HCT116 (cell line): ENCODE data around the gene SLC16A10. TPM values are rescaled to one million over a fixed set of nuclear protein-coding genes. Genes with fewer than 3 reads are reported as not detected.

Source experiments
- ATAC-seq: fragments of 200-7000 bp; cut with Tn5 transposase; 2 replicates; pipeline ENCODE4 v1.9.1; 2020; ENCODE audit warnings: mild to moderate bottlenecking, moderate library complexity
- BruUV-seq: library from RNA; stranded (reverse); fragments of 400-500 nt; replicated peaks from 2 replicates; lab custom pipeline; 2021; lab: Mats Ljungman, UMichigan
- CTCF ChIA-PET: fragments of 300-600 bp; sonication (Branson Sonifier 250); formaldehyde crosslinking; loops from one replicate; lab custom pipeline; 2021; ENCODE audit warnings: antibody characterized with exemption; lab: Charles Lee
- POLR2A ChIA-PET: fragments of 300-600, 350-600 bp; sonication (Branson Sonifier 250); formaldehyde crosslinking; loops from one replicate; lab custom pipeline; 2021; ENCODE audit warnings: antibody characterized with exemption; lab: Charles Lee
- RAD21 ChIA-PET, 2 experiments: fragments of 300-600 bp; sonication (Branson Sonifier 250); formaldehyde crosslinking; loops; one replicate each; lab custom pipeline; 2023; ENCODE audit warnings: low total read pairs in 2 of 2; ENCODE audit not compliant: uncharacterized antibody in 2 of 2, unreplicated experiment in 2 of 2, low non-redundant PET in 1 of 2; lab: Charles Lee
- DNase-seq: peaks from one replicate; pipeline ENCODE4 v3.0.0-alpha.2; 2010; ENCODE audit warnings: low read depth, low spot score
- H2AFZ ChIP-seq: fragments of 200-600 bp; shearing (Covaris generic), sonication (generic); 2 replicates; pipeline ENCODE4 v1.6.1; 2017; ENCODE audit warnings: low read depth, mixed run types, mixed read lengths, antibody characterized with exemption, low read length; ENCODE audit not compliant: poor library complexity, severe bottlenecking
- H3K27ac ChIP-seq: 2 replicates; pipeline ENCODE4 v1.5.1; 2012; ENCODE audit warnings: low read depth, low read length
- H3K27me3 ChIP-seq: fragments of 200-600 bp; sonication (generic); 2 replicates; pipeline ENCODE4 v1.6.1; 2016; ENCODE audit warnings: mixed run types, low read length, mixed read lengths; ENCODE audit not compliant: insufficient read depth
- H3K36me3 ChIP-seq, 2 experiments: fragments of 200-500 bp in 1 of 2; fragments of 200-600 bp in 1 of 2; sonication (Bioruptor generic) in 1 of 2; sonication (generic) in 1 of 2; 2 replicates each; pipeline versions ENCODE4 v1.5.1 to v1.6.1; 2014 to 2016; ENCODE audit warnings: low read length in 2 of 2, inconsistent platforms in 1 of 2, mixed read lengths in 1 of 2, mixed run types in 1 of 2; ENCODE audit not compliant: insufficient read depth in 2 of 2, control insufficient read depth in 1 of 2
- H3K4me1 ChIP-seq, 2 experiments: fragments of 200-600 bp in 1 of 2; sonication (generic) in 1 of 2; 2 replicates each; pipeline versions ENCODE4 v1.5.1 to v1.6.1; 2012 to 2017; ENCODE audit warnings: low read length in 2 of 2, inconsistent platforms in 1 of 2, mild to moderate bottlenecking in 1 of 2, mixed read lengths in 1 of 2, mixed run types in 1 of 2, moderate library complexity in 1 of 2; ENCODE audit not compliant: insufficient read depth in 2 of 2, control insufficient read depth in 1 of 2
- H3K4me2 ChIP-seq: fragments of 200-600 bp; sonication (generic); 2 replicates; pipeline ENCODE4 v1.6.1; 2017; ENCODE audit warnings: mixed run types, low read length, mixed read lengths
- H3K4me3 ChIP-seq, 2 experiments: fragments of 200-600 bp in 1 of 2; sonication (generic) in 1 of 2; replicated peaks in 1 of 2; 2 replicates each; pipeline ENCODE4 v1.5.1; 2011 to 2016; ENCODE audit warnings: low read length in 2 of 2, control low read depth in 1 of 2, low read depth in 1 of 2, mild to moderate bottlenecking in 1 of 2, mixed read lengths in 1 of 2, mixed run types in 1 of 2
- H3K79me2 ChIP-seq: fragments of 200-600 bp; sonication (generic); 2 replicates; pipeline ENCODE4 v1.6.1; 2017; ENCODE audit warnings: mild to moderate bottlenecking, mixed run types, low read length, moderate library complexity, mixed read lengths; ENCODE audit not compliant: insufficient read depth
- H3K9ac ChIP-seq: fragments of 200-600 bp; sonication (generic); 2 replicates; pipeline ENCODE4 v1.6.1; 2016; ENCODE audit warnings: low read length, mixed read lengths
- H3K9me2 ChIP-seq: fragments of 200-600 bp; sonication (generic), shearing (Covaris generic); 2 replicates; pipeline ENCODE4 v1.6.1; 2017; ENCODE audit warnings: mixed run types, mild to moderate bottlenecking, moderate library complexity; ENCODE audit not compliant: insufficient read depth
- H3K9me3 ChIP-seq, 2 experiments: fragments of 200-500 bp in 1 of 2; fragments of 200-600 bp in 1 of 2; sonication (Bioruptor generic) in 1 of 2; sonication (generic) in 1 of 2; 2 replicates each; pipeline ENCODE4 v1.6.1; 2014 to 2017; ENCODE audit warnings: low read length in 2 of 2, mixed read lengths in 2 of 2, inconsistent platforms in 1 of 2, low read depth in 1 of 2, mild to moderate bottlenecking in 1 of 2, mixed run types in 1 of 2, moderate library complexity in 1 of 2; ENCODE audit not compliant: control insufficient read depth in 1 of 2, insufficient read depth in 1 of 2
- H4K20me1 ChIP-seq: fragments of 200-600 bp; sonication (generic), shearing (Covaris generic); 2 replicates; pipeline ENCODE4 v1.6.1; 2017; ENCODE audit warnings: mixed run types, mild to moderate bottlenecking, moderate library complexity; ENCODE audit not compliant: insufficient read depth
- CEBPB ChIP-seq: IDR thresholded peaks from 2 replicates; pipeline ENCODE4 v1.6.1; 2012; ENCODE audit warnings: low read depth
- ELF1 ChIP-seq: IDR thresholded peaks from 2 replicates; pipeline ENCODE4 v1.6.1; 2012; ENCODE audit warnings: low read depth, borderline replicate concordance
- RAD21 ChIP-seq: IDR thresholded peaks from 2 replicates; pipeline ENCODE4 v1.6.1; 2012; ENCODE audit warnings: low read depth, mild to moderate bottlenecking
- REST ChIP-seq: IDR thresholded peaks from 2 replicates; pipeline ENCODE4 v1.6.1; 2012; ENCODE audit warnings: low read depth
- SP1 ChIP-seq: IDR thresholded peaks from 2 replicates; pipeline ENCODE4 v1.6.1; 2012; ENCODE audit warnings: low read depth
- ZFX ChIP-seq: fragments of 450-650 bp; IDR thresholded peaks from 2 replicates; pipeline ENCODE4 v1.6.1; 2017
- intact Hi-C: fragments of 100-400 bp; cut with micrococcal nuclease; formaldehyde crosslinking; loops from 2 replicates; pipeline ENCODE4 v1.10.0; 2022
- total RNA-seq: library from RNA; stranded (reverse); gene quantifications from one replicate; pipeline ENCODE4 v1.2.1, GENCODE V29; 2021; ENCODE audit not compliant: unreplicated experiment
- TF ChIP-seq, protein P1 (sequence below): IDR thresholded peaks from 2 replicates; pipeline ENCODE4 v1.6.1; 2012

Gene SLC16A10
- total RNA-seq, 1 experiment from 2014 or later: 8.3 TPM

GRCh38 chr6:111087871-111088667, 766 bp downstream of the SLC16A10 start:
- Histone ChIP-seq H3K27me3 (no peaks in the 10 kb centered on the region), H2AFZ (peak overlapping the region; percentile 46), H3K4me1 (peaks cover 0 to 17% of the 10 kb centered on the region in 2 experiments; a peak in 3 of 4 replicates), H4K20me1 (no peaks in the 10 kb centered on the region), H3K9me3 (no peaks in the 10 kb centered on the region), H3K27ac (peak overlapping the region; percentile 45; the same call in 1 of the 2 replicates), H3K4me3 (peak overlapping the region; percentile 68 to 81), H3K4me2 (peak overlapping the region; percentile 95), H3K9me2 (no peaks in the 10 kb centered on the region), H3K9ac (peak overlapping the region; percentile 62), H3K79me2 (no peaks in the 10 kb centered on the region; the same call in 1 of the 2 replicates), H3K36me3 (no peaks in the 10 kb centered on the region)
- intact Hi-C loops: no loop called here
- POLR2A ChIA-PET: no interaction called here
- RAD21 ChIA-PET: no interaction called here
- DNase-seq (peak; percentile 10), ATAC-seq (peak; percentile 49)
- CTCF ChIA-PET: no interaction called here
- BruUV-seq: no TSS peak
- TF ChIP-seq REST: no peak
- TF ChIP-seq, protein P1, sequence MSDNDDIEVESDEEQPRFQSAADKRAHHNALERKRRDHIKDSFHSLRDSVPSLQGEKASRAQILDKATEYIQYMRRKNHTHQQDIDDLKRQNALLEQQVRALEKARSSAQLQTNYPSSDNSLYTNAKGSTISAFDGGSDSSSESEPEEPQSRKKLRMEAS: peak; percentile 40; the same call in 1 of the 2 replicates

GRCh38 chr6:111088668-111089003, 1.3 kb downstream of the SLC16A10 start:
- Histone ChIP-seq H3K4me3 (peak overlapping the region; percentile 68 to 81), H3K36me3 (no peaks in the 10 kb centered on the region), H3K9me2 (no peaks in the 10 kb centered on the region), H3K4me2 (peak overlapping the region; percentile 95), H4K20me1 (no peaks in the 10 kb centered on the region), H3K9me3 (no peaks in the 10 kb centered on the region), H3K27ac (no peak overlapping the region), H2AFZ (peak overlapping the region; percentile 46)
- intact Hi-C loops: no loop called here
- POLR2A ChIA-PET: no interaction called here
- no peak for ATAC-seq
- RAD21 ChIA-PET: no interaction called here
- no TSS peak for BruUV-seq
- CTCF ChIA-PET: no interaction called here
- TF ChIP-seq SP1 (no peak), RAD21 (no peak), ELF1 (no peak), CEBPB (no peak), ZFX (no peak)
- TF ChIP-seq, all 23 proteins: peak for 0
- Histone ChIP-seq H3K79me2 (no peaks in the 10 kb centered on the region; the same call in 1 of the 2 replicates), H3K27me3 (no peaks in the 10 kb centered on the region), H3K9ac (peak overlapping the region; percentile 62), H3K4me1 (peaks cover 0 to 17% of the 10 kb centered on the region in 2 experiments; a peak in 3 of 4 replicates)
- DNase-seq: no peak
